Suprapubic skin (tissue), 4 donors: ENCODE results near the gene SNRPD3.

Experiments used
- CTCF ChIP-seq, 2 donors: fragments of 200-600 bp in 1 of 2; fragments of 450-650 bp in 1 of 2; sonication (generic) in 1 of 2; IDR thresholded peaks; one replicate each; pipeline ENCODE4 v1.5.1; 2016 to 2019; ENCODE audit warnings: antibody characterized with exemption in 2 of 2, mild to moderate bottlenecking in 1 of 2, moderate library complexity in 1 of 2
- EP300 ChIP-seq: sonication (generic); formaldehyde crosslinking; IDR thresholded peaks from one replicate; pipeline ENCODE4 v1.6.1; 2017; ENCODE audit warnings: antibody characterized with exemption
- POLR2A ChIP-seq, 2 donors: fragments of 450-650 bp; IDR thresholded peaks; one replicate each; pipeline ENCODE4 v1.6.1; 2017; ENCODE audit warnings: antibody characterized with exemption in 2 of 2, mild to moderate bottlenecking in 2 of 2, moderate library complexity in 2 of 2
- POLR2AphosphoS5 ChIP-seq, 3 donors: sonication (generic); formaldehyde crosslinking; IDR thresholded peaks; one replicate each; pipeline ENCODE4 v1.6.1; 2017; ENCODE audit warnings: antibody characterized with exemption in 3 of 3

- no peak for TF ChIP-seq POLR2AphosphoS5 (IDR thresholded peaks at IDR 0.05)
- TF ChIP-seq EP300, result no peak
- no peak for TF ChIP-seq CTCF (IDR thresholded peaks at IDR 0.05)
- no peak for TF ChIP-seq POLR2A (IDR thresholded peaks at IDR 0.05)
Observed at GRCh38 chr22:24587251-24587650, 31.5 kb downstream of the SNRPD3 start.
